ENCODE data around the gene FAM114A1.

GRCh38 chr4:38979081-38979480 is 111.5 kb downstream of the FAM114A1 start:
- TF ChIP-seq CTCF (IDR thresholded peaks at IDR 0.05) (no peak), POLR2A (IDR thresholded peaks at IDR 0.05; ENCODE audit: low read length) (no peak), RCOR1 (IDR thresholded peaks at IDR 0.05; ENCODE audit: low read depth, low read length) (no peak), MAFK (IDR thresholded peaks at IDR 0.05; ENCODE audit: partially characterized antibody) (no peak), USF2 (IDR thresholded peaks at IDR 0.05) (no peak), NFE2L2 (conservative IDR thresholded peaks at IDR 0.05; ENCODE audit: low read length) (no peak)
